ENCODE results near the gene GSG1L2.

The GSG1L2 gene

DNA sequence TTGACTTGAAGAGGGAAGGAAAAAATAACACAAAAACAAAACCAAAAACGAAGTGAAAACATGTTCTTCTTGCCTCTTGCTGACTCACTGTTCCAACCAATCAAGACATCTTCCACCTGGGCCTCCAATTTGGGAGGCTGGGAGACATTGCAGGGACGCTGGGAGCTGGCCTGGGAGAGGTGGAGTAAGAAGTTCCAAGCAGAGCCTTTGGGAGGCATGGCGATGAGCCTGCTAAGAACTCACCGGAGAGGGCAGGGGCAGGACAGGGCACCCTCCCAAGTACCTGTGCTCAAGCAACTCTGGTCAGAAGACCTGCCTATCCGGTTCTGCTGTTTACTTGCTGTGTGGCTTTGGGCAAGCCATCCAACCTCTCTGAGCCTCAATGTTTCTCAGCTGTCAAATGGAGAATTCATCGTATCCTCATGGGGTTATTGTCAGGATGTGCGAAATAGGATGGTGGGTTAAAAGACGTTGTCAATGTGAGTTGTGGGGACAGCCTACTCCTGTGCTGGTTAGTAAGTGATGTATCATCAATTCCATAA, 3.0 kb upstream of the GSG1L2 start:
- DNase-seq (ENCODE audit: low read depth in 2 of 2): no peak

DNA sequence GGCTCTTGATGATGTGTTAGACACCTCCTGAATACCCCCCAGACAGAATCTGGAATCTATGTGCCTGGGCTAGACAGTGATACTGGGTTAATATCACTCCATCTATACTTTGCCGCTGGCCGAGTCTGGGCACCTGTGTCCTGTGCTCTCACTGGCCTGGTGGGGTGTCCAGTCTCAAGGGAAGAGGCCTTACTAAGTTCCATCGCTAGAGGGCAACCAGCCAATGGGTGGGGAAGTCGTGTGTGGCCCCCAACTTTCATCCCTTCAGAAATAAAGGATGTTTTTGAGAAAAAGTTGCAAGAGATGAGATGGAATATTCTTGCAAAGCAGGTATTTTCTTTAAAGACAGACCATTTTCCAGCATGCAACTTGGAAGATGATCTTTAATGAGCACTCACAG, 2.2 kb upstream of the GSG1L2 start:
- no peak for DNase-seq (ENCODE audit: low read depth in 2 of 2)

DNA sequence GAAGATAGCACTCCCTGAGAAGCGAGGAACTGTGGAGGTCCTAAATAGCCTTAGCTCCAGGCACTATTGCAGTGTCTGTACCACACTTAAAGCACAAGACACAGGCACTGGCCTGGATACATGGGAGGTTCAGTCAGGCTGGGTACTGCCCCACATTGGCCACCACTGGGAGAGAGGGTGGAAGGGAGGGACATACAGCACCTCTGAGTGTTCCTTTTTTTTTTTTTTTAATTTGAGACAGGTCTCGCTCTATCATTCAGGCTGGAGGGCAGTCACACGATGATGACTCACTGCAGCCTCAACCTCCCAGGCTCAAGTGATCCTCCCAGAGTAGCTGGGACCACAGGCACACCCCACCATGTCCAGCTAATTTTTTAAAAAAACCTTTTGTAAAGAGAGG, 1.4 kb downstream of the GSG1L2 start:
- no peak for DNase-seq (ENCODE audit: low read depth in 2 of 2)

DNA sequence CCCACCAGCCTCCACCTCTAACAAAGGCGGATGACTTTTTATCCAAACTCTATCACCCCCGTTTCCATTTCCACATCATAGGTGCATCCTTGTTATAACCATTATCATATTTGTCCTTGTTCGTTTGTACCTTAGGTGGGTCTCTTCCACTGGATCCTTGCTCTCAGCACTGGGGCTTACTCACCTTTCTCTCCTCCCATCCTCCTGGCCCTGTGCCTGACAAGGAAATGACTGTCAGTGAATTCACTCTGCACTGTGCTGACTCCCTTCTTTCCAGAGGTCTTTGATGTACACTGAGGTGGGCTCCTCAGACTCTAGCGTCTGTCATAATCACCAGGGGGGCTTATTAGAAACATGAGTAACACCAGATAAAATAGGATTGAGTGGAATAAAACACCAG, 3.1 kb downstream of the GSG1L2 start:
- DNase-seq (ENCODE audit: low read depth in 2 of 2): no peak

DNA sequence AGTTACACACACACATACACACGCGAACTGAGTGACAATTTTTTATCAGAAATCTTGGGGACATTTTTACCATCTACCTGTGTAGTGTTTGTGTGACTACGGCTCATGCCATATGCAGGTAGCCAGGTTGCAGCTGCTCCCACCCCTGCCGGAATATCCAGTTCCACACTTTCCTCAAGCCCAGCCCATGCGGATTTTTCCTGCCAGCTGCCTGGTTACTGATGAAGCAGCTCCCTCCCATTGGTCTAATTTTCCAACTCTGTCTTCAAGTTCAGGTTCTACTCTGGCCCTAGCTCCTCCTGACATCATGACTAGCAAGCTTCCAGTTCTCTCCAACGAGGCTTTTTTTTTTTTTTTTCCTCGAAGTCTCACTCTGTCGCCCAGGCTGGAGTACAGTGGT, 4.8 kb downstream of the GSG1L2 start:
- no peak for DNase-seq (ENCODE audit: low read depth in 2 of 2)

DNA sequence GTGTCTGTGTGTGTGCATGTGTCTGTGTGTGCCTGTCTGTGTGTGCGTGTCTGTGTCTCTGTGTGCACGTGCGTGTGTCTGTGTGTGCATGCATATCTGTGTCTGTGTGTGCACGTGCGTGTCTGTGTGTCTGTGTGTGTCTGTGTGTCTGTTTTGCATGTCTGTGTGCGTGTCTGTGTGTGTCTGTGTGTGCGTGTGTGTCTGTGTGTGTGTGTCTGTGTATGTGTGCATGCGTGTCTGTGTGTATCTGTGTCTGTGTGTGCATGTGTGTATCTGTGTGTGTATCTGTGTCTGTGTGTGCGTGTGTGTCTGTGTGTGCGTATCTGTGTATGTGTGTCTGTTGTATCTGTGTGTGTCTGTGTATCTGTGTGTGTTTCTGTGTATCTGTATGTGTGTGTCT, 5.4 kb downstream of the GSG1L2 start:
- DNase-seq (ENCODE audit: low read depth in 2 of 2): no peak

DNA sequence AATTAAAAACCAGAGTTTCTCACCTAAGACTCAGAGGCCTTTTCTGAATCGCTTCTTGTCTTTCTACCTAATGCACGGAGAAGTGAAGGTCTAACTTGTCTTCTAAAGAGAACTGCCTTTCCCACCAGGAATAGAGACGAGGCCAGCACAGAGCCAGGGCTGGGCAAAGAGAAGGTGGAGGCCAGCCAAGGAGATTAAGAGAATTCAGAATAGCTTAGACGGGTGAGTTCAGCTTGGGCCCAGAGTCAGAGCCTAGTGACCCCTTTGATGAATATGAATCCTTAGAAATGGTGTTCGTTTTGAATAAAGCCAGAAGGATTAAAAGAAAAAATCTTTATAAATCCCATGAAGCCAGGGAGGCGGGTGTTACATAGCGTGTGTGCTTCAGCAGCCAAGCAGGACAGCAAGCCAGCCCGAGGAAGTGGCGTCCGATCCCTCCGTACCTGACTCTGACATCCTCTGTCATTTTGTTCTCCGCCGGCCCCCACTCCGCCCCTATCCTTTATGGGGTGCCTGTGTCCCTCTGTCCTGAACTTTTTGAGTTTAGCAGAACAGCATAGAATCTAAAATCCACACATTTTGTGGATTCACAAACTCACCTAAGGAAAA, 7.4 kb downstream of the GSG1L2 start:
- DNase-seq (ENCODE audit: low read depth in 2 of 2): no peak

DNA sequence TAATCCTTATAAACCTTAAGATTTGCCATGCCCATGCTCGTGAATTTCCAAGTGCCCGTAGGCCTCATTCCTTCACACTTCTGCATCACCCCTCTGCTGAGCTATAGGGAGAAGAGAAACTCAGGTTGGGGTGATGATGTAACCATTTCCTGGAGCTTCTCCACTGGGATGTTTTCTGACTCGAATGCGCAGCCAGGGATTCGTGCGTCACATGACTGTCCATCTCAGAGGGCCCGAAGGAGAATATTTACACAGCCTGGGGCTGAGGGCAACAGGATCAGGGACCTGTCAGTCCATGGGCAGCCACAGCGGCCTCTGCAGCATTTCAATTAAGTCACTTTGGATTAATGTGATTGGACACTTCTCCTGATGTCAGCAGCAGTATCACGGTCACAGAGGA, 8.7 kb downstream of the GSG1L2 start:
- no peak for DNase-seq (ENCODE audit: low read depth in 2 of 2)

DNA sequence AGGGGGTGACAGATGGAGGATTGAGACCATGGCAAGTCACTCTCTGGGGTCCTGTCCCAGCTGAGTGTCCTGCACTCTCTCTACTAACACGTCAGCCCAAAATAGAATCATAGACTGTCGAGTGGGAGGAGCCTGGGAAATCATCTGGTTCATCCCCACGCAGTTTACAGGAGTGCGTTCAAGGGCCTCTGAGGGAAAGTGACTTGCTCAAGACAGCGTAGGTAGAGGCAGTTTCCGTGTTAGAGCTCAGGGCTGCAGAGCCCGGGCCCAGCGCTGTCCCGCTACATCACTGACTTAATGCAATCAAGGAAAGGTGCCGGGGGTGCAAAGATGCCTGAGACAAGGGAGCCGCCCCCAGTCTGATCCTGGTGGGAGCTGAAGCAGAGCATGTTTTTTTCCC, 10.3 kb downstream of the GSG1L2 start:
- no peak for DNase-seq (ENCODE audit: low read depth in 2 of 2)

DNA sequence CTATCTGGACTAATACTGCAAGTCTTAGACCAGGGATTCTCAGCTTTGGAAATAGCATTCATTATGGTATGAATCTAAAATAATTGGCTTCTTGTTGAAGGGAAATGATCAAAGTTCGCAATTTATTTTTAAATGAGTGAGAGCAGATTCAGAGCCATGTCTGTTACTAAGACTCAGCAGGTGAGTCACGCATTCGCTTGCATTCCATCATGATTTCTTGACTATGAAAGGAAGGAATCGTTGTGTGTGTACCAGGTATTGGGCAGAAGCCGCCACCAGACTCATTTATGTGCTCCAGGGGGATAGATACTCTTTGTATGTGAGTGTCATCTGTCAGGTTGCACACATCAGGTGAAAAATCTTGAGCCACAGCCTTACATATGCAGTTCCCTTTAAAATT, 10.8 kb downstream of the GSG1L2 start:
- DNase-seq (ENCODE audit: low read depth in 2 of 2): no peak

DNA sequence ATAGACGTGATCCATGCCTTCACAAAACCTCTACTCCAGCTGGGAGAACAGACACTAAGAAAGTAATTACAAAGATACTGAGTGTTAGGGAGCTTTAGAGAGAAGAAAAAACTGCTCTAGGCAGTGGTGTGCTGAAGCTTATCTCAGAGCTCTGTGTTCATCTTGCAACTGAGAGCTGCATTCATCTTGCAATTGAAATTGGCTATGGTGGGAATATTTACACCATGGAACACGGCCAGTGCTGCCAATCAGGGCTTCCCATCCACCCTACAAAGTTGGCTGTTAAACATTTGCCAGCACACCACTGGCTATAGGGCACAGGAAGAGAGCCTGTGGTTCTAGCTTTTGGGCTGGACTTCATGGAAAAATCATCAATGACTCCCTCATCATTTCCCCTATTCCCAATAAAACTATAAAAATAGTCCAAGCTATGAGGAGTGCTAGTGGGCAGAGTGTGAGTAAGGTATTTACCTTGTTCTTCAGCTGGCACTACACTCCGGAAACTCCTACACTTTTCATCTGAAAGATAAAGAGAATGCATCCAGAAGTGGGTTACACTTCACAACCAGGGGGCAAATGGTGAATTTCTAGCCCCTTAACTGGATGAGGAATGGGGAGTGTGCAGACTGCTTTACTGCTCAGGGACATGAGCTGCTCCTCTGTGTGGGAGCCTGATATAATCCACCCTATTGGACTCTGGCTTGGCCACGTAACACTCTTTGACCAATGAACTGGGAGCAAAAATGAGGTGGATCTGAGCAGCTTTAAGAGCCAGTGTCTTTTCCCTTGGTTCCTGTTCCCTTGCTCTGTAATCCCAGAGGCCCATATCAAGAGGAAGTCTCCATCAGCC, 11.6 kb downstream of the GSG1L2 start:
- no peak for DNase-seq (ENCODE audit: low read depth in 2 of 2)

DNA sequence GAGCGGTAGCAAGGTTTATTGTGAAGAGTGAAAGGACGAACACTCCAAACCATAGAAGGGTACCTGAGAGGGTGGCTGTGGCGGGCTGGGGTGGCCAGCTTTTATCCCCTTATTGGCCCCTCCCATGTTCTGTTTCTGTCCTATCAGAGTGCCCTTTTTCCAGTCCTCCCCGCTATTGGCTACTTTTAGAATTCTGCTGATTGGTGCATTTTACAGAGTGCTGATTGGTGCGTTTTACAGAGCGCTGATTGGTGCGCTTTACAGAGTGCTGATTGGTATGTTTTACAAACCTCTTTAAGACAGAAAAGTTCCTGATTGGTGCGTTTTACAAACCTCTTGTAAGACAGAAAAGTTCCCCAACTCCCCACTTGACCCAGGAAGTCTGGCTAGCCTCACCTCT, 12.5 kb downstream of the GSG1L2 start:
- no peak for DNase-seq (ENCODE audit: low read depth in 2 of 2)

DNA sequence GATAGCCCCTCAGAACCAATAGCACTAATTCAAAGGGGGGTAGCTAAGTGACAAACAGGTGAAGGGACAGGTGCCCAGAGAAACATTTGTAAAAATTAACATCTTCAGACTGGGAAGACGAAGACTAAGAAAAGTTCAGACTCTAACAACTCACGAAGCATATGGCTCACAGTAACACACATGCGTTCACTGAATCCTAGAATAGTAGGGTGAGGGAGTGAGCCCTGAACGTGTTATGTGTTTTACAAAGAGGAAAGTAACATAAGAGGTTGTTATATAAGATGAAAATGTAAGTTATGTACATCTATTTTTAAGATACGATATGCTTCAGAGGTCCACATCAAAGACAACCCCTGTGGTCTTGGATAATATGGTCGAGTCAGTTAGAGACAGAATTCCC, 15.2 kb downstream of the GSG1L2 start:
- no peak for DNase-seq (ENCODE audit: low read depth in 2 of 2)

DNA sequence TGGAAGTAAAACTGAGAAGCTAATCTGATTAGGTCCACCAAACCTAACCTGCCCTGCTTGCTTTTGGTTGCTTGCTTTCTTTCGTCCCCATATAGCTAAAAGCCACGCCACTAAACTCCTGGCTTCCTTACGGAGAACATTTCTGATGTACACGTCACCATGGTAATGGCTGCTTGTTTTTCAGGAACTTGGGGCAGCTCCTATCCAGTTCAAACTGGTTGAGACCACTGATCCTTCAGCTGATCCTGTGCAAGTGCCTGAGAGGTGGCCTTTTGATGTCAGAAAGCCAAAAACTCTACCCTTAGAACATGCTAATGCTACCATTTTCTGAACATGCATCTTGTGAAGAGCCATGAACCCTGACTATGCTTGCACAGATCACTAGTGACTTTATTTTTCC, 16.1 kb downstream of the GSG1L2 start:
- DNase-seq (ENCODE audit: low read depth in 2 of 2): no peak

DNA sequence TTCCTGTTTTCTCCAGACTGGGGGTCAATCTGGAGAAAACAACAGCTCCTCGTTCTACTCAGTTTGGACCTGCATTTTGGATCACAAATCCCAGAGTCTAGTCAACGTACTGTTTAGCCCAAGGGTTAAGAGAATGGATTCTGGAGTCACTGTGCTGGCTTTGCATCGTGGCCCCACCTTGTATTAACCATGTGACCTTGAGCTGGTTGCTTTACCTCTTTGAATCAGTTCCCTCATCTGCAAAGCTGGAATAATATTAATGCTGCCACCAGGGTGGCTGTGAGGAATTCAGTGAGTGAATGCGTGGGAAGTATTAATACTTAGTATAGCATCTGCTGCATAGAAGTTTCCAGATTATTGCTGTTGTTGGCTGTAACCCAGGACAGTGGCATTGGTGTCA, 19.2 kb downstream of the GSG1L2 start:
- DNase-seq (ENCODE audit: low read depth in 2 of 2): no peak

DNA sequence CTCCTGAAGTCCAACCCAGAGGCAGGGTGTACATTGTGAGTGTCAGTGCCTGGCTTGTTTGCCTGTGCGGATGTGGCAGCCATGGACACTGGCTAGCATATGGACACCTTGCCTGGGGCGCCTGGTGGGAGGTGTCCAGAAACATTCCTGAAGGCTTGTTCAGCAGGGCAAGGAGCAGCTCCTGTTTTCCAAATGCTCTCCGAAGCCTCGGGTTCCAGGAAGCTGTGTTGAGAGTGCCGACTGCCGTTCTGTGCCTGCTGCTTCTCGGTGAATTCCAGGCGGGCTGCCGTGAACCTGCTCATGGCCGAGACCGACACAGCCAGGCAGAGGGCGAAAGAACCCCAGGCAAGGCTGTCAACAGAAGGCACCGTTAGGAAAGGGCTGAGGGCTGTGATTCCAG, 19.6 kb downstream of the GSG1L2 start:
- no peak for DNase-seq (ENCODE audit: low read depth in 2 of 2)

DNA sequence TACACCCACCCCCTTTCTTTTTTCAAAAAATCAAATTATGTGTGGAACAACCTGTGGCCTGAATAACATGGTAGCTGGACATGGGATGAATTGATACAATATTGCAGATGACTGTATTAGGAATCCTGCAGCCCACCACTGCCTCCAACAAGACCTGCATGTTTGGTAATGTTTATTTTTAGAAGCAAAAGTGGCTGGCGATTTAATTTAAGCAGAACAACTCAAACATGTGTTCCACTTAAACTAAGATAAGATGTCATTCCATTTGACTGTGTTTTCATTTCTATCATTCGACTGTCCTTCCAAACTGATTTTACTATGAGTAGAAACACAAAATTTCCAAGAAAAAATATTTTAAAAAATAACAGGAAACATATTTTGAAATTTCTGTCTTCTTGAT, 20.4 kb downstream of the GSG1L2 start:
- no peak for DNase-seq (ENCODE audit: low read depth in 2 of 2)

DNA sequence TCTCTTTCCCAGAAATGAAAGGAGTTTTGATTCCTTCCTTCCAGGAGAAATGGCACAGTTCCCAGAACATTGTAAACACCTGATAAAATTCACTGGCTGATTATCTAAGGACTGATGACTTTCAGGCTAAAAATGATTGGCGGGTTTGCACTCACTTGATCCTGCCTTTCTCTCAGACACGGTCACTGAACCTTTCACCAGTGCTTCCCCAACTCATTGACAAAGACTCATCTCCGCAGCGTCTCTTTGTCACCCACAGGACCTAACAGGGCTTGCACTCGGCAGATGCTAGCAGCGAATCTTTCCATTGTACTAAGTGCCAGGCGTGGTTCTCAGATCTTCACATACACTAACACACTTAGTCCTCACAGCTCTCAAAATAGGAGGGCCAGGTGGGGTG, 23.2 kb downstream of the GSG1L2 start:
- DNase-seq (ENCODE audit: low read depth in 2 of 2): no peak

DNA sequence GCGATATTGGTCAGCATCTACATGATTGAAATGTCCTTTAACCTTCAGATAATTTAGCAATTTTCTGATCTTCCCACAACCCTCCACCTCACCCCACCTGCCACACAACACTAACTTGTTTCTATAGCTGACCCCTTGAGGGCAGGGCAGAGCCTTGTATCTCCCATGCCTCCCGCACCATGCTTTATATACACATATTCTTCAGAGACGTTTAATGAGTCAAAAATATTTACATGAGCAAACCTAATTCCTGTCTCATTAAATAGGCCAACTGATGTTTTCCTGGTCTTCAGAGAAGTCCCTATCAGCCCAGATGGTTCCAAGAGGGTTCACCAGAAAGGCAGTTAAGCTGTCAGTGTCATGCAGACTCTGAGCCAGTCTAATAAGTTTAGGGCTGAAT, 23.9 kb downstream of the GSG1L2 start:
- no peak for DNase-seq (ENCODE audit: low read depth in 2 of 2)

DNA sequence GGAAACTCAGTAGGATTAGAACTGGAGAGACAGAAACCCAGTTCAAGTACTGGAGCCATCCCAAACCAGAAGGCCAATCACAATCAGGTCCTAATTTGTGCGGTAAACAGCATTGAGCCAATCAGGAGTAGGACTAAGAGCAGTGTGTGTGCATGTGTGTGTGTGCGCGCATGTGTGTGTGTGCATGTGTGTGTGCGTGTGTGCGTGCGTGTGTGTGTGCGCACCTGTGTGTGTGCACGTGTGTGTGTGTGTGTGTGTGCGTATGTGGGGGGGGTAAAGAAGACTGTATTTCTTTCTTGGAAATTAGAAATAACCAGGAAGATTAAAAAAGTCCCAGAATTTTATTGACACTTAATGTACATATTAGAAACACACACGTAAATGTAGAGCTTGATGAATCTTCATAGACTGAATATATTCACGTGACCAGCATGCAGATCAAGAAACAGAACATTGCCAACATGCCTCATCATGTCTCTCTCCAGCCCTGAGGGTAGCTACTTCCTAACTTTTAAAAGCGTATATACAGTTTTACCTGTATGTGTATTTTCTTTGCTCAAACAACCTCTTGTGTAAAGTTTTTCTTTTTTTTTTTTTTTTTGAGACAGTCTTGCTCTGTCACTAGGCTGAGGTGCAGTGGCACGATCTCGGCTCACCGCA, 29.6 kb downstream of the GSG1L2 start:
- DNase-seq (ENCODE audit: low read depth in 2 of 2): no peak

DNA sequence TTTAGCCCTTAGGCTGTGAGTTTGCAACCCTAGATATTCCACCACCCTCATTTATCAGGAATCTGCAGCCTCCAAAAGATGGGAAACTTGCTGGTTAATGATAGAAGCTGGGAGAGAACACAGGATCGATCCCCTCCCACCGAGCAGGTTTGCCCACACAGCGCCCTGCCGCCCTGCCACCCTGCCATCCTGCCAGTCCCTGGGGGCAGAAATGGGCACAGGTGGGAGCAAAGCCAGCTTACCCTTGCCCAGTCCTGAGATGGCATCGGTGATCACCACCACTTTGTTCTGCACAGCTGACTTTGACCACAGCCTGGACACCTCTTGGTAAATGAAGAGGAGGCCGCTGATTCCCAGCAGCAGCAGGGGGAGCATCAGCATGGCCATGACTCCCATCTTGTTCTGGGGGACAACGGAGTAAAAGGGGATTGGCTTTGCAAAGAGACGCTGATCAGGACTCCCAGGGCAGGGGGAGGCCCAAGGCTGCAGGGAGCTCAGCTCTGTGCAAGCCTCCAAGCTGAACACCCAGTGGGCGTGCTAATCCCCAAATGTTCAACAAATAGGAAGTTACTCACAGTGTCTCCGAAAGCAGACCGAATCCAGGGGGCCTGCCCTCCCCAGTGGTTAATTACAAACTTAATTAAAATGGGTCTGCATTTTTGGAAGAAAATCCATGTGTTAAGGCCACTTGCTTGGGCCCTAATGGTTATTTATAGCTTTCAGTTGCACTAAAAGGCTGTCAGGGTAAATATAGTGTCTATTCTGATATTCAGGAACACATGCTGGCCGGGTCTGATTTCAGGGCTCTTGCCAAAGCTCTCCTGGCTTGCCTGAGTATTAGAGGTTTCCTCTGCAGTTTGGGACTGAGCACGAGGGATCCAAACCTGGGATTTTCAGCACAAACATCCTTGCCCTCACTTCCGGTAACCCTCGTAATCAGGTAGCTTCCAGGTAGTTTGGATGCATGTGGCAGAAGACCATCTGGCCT, 30.7 kb downstream of the GSG1L2 start, which contains the start of gene DHRS7C:
Gene DHRS7C, minus strand, starts transcription at position 704 of the 988 bp plus-strand sequence. Its CDS starts 308 bp downstream, at position 396.
- DNase-seq (ENCODE audit: low read depth in 2 of 2): no peak

DNA sequence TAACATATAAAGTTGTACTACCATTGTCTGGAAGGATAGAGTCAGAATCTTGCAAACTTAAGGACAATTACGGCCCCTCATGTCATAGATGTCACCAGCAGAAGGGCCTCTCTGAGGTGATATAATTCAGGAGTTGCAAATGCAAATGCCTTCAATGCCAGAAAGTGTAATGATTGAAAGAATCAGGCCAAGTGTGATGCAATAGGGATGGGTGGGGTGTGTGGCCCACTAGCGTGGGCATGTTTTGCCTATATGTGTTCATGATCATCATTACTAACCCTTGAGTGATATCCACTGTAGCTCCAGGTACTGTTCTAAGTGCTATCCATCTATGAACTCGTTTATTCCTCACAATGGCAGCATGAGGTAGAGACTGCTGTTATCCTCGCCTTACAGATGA, 31.6 kb downstream of the GSG1L2 start:
- no peak for DNase-seq (ENCODE audit: low read depth in 2 of 2)

All from stimulated activated CD8-positive, alpha-beta memory T cell treated with anti-CD3 and anti-CD28 coated beads, Interleukin-2, amount 100 ng/mL, for 1 hour (primary cell).